Testis (tissue), 3 donors: Measurements from ENCODE around the gene TOMM40L. TPM values are rescaled to one million over a fixed set of nuclear protein-coding genes. Genes with fewer than 3 reads are reported as not detected.

Source experiments
- DNase-seq: peaks from one replicate; pipeline ENCODE4 v3.0.0-alpha.2; 2019
- H3K27ac ChIP-seq, 2 donors: fragments of 200-600 bp; sonication (generic); one replicate each; pipeline ENCODE4 v1.5.1; 2019
- H3K27me3 ChIP-seq: fragments of 200-600 bp; sonication (generic); one replicate; pipeline ENCODE4 v1.5.1; 2019
- H3K36me3 ChIP-seq: fragments of 200-600 bp; sonication (generic); one replicate; pipeline ENCODE4 v1.5.1; 2017; ENCODE audit warnings: low read depth; ENCODE audit errors: missing control alignments
- H3K4me1 ChIP-seq: fragments of 200-600 bp; sonication (generic); one replicate; pipeline ENCODE4 v1.5.1; 2019
- H3K4me3 ChIP-seq, 2 donors: fragments of 200-600 bp; sonication (generic); one replicate each; pipeline ENCODE4 v1.5.1; 2017 to 2019
- H3K9me3 ChIP-seq: fragments of 200-600 bp; sonication (generic); one replicate; pipeline ENCODE4 v1.5.1; 2017
- POLR2A ChIP-seq: fragments of 450-650 bp; IDR thresholded peaks from one replicate; pipeline ENCODE4 v1.6.1; 2017; ENCODE audit warnings: antibody characterized with exemption, mild to moderate bottlenecking, moderate library complexity
- WGBS, 2 donors: methylation state at CpG; one replicate each; pipeline ENCODE4 v1.1.5; 2018; 5-methylcytosine and 5-hydroxymethylcytosine counted together
- intact Hi-C: fragments of 100-400 bp; cut with DNase I; formaldehyde crosslinking; loops from one replicate; pipeline ENCODE4 v1.15.1; 2023; ENCODE audit warnings: low total_unique reads
- polyA plus RNA-seq: library from polyadenylated mRNA; stranded (reverse); fragments of 350-450 nt; fragmentation: Illumina TruSeq; extraction: RNeasy Lipid Tissue Mini Kit (QIAGEN cat#74804); gene quantifications from one replicate; pipeline ENCODE4 v1.2.3, GENCODE V29; 2014; ENCODE audit warnings: low read depth, low replicate concordance; ENCODE audit not compliant: insufficient read depth
- total RNA-seq, 2 donors: library from RNA; depleted of rRNA; stranded (reverse); fragments of >200 nt; gene quantifications; one replicate each; pipeline ENCODE4 v1.2.3, GENCODE V29; 2016
- TF ChIP-seq, protein P1 (sequence below), 3 experiments: fragments of 450-650 bp in 2 of 3; fragments of 200-600 bp in 1 of 3; sonication (generic) in 1 of 3; IDR thresholded peaks; one replicate each; pipeline ENCODE4 v1.5.1; 2016 to 2019; ENCODE audit warnings: antibody characterized with exemption in 3 of 3, mild to moderate bottlenecking in 2 of 3, moderate library complexity in 1 of 3

TOMM40L gene
- total and polyA plus RNA-seq, 3 donors from 2014 or later, result 4.7 to 7.5 (median 6.0) TPM

DNA sequence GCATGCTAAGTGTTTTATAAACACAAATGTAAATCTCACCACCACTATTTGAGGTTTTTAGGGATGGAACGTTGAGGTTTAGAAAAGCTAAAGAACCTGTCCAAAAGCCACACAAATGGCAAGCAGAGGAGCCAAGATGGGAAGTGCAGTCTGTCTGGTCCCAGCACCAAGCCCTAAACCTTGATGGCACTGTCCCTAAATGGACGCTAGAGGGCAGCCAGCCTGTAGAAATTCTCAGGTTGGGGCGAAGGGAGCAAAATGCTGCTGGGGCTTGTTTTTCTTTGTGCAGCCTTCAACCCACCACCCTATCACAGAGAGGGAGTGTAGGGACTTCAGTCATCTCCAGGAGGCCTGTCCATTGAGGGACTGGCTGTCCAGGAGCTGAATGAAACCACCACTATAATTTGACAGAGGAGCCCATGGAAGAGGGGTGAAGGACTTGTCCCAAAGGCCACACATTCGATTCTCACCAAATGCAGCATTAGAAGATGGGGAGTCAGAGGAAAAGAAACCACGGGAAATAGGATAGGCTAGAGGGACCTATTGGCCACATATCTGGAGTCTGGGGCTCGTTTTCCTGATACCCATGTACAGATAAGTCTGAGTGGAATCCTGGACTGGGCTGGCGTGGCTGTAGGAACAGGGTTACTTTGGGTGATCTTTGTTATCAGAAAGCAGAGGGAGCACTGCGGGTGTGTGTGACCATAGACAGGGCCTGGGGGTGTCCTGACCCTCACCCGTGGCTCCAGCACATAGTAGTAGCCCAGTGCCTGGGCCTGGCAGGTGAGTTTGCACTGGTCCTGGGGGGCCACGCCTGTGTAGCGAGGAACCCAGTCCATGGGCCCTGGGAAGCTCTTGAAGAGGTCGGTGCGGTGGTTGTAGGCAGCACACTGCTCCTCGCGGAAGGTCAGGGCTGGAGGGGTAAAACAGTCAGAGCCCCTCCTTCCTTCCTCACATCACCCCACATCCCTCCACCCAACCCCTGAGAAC, 33.1 kb upstream of the TOMM40L start:
- Histone ChIP-seq H3K9me3 (no peaks in the 10 kb centered on the region), H3K27me3 (no peaks in the 10 kb centered on the region), H3K36me3 (no peaks in the 10 kb centered on the region), H3K27ac (no peak overlapping the region), H3K4me1 (peaks cover 18% of the 10 kb centered on the region), H3K4me3 (no peak overlapping the region)
- TF ChIP-seq POLR2A, result no peak
- TF ChIP-seq, protein P1, sequence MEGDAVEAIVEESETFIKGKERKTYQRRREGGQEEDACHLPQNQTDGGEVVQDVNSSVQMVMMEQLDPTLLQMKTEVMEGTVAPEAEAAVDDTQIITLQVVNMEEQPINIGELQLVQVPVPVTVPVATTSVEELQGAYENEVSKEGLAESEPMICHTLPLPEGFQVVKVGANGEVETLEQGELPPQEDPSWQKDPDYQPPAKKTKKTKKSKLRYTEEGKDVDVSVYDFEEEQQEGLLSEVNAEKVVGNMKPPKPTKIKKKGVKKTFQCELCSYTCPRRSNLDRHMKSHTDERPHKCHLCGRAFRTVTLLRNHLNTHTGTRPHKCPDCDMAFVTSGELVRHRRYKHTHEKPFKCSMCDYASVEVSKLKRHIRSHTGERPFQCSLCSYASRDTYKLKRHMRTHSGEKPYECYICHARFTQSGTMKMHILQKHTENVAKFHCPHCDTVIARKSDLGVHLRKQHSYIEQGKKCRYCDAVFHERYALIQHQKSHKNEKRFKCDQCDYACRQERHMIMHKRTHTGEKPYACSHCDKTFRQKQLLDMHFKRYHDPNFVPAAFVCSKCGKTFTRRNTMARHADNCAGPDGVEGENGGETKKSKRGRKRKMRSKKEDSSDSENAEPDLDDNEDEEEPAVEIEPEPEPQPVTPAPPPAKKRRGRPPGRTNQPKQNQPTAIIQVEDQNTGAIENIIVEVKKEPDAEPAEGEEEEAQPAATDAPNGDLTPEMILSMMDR (IDR thresholded peaks at IDR 0.05), result peak; percentile 70 to 76 (median 70)
- intact Hi-C loops, result no loop called here
- 58 to 59% methylated on average over 15 of the region's 15 CpGs for WGBS, 2 donors
- DNase-seq, result peak; percentile 77

DNA sequence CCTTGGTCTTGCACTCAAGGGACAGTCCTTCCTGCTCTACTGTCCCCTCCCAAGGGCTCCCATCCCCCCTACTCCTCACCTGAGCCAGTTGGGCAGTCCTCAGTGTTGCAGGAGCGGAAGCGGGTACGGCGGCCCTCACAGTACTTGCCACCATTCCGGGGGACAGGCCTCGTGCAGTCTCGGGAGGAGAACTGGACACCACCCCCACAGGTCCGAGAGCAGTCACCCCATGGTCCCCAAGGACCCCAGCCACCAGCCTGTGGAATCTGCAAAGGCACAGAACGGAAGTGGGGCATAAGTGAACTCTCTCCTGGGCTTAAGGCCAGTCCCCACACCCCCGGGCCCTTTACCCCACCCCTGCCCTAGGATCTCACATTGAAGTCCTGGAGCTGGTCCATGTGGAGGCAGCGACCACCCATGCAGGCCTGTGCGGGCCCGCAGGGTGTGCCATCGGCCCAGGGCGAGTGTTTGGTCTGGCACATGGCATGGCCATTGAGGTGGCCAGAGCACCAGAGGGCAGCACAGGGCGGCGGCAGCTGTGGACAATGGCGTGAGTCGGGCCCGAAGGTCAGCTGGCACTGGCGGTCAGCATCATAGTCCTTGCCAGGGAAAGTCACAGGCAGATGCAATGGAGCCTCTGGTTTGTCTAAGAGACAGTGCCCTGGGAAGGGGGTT, 32.2 kb upstream of the TOMM40L start:
- H3K9me3 ChIP-seq, result no peaks in the 10 kb centered on the region
- H3K4me3 ChIP-seq, result no peak overlapping the region
- peak; percentile 75 for DNase-seq
- no peaks in the 10 kb centered on the region for H3K27me3 ChIP-seq
- H3K27ac ChIP-seq, result no peak overlapping the region
- H3K36me3 ChIP-seq, result no peaks in the 10 kb centered on the region
- peaks cover 27% of the 10 kb centered on the region for H3K4me1 ChIP-seq
- 41 to 73% methylated on average over 7 to 21 of the region's 21 CpGs for WGBS, 2 donors
- intact Hi-C loops, result no loop called here
- TF ChIP-seq, protein P1 (IDR thresholded peaks at IDR 0.05), result peak in 1 of 3 experiments; percentile 22
- TF ChIP-seq POLR2A, result no peak

DNA sequence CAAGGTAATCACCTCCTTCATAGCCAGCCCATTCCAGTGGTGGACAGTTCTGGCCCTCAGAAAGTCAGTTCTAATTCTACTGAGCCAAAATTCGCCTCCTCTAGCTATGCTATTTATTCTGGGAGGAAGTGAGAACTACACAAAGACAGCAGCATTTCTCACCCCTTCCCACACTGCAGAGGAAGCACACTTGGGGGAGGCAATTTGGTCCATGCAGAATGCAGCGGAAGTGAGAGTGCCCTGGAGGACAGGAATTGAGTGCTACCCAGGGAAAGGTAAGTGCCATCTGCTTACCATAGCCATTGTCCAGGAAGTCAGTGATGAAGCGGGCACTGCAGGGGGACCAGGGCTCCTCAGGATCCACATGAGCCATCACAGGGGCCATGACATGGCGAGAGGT, 30.7 kb upstream of the TOMM40L start:
- H3K4me1 ChIP-seq, result peaks cover 41% of the 10 kb centered on the region
- H3K27ac ChIP-seq, result no peak overlapping the region
- WGBS, 2 donors, result 88 to 90% methylated on average over 4 of the region's 4 CpGs
- intact Hi-C loops, result no loop called here
- no peaks in the 10 kb centered on the region for H3K9me3 ChIP-seq
- no peak for TF ChIP-seq POLR2A
- TF ChIP-seq, protein P1 (IDR thresholded peaks at IDR 0.05), result no peak
- no peaks in the 10 kb centered on the region for H3K36me3 ChIP-seq
- no peak for DNase-seq
- no peak overlapping the region for H3K4me3 ChIP-seq
- H3K27me3 ChIP-seq, result no peaks in the 10 kb centered on the region

DNA sequence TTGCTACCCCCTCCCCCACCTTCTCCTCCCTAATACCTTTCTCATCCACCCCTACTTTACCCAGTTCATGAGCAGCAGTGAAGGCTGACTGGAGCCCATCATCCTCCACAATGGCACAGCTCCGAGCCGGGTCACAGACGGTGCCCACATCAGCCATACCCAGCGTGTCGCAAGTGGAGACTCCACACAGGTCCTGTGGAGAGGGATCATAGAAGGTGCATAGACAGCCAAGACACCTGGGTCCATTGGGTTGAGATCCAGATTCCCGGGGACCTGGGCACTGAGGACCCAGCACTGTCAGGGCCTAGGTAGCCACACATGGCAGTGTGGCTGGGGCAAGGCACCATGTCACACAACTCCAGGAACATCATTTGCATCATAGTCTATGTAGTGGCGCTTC, 29.7 kb upstream of the TOMM40L start:
- no peaks in the 10 kb centered on the region for H3K9me3 ChIP-seq
- intact Hi-C loops, result no loop called here
- no peak overlapping the region for H3K4me3 ChIP-seq
- peaks cover 50% of the 10 kb centered on the region for H3K4me1 ChIP-seq
- WGBS, 2 donors, result 80 to 98% methylated on average over 1 to 7 of the region's 7 CpGs
- no peak for DNase-seq
- no peaks in the 10 kb centered on the region for H3K36me3 ChIP-seq
- TF ChIP-seq POLR2A, result no peak
- TF ChIP-seq, protein P1 (IDR thresholded peaks at IDR 0.05), result no peak
- H3K27ac ChIP-seq, result peak overlapping the region in 1 of 2 donors; percentile 100
- H3K27me3 ChIP-seq, result no peaks in the 10 kb centered on the region
